Fibroblast of the aortic adventitia (primary cell): Measurements from ENCODE around the gene WBP2NL. TPM values are rescaled to one million over a fixed set of nuclear protein-coding genes. Genes with fewer than 3 reads are reported as not detected.

Experiments
- DNase-seq: peaks from one replicate; pipeline ENCODE4 v3.0.0-alpha.2; 2010; ENCODE audit warnings: low read depth
- H3K4me3 ChIP-seq: 2 replicates; pipeline ENCODE4 v1.5.1; 2011; ENCODE audit warnings: low read depth, mild to moderate bottlenecking, control low read depth, low read length, moderate library complexity
- total RNA-seq: library from RNA; depleted of rRNA; stranded (reverse); fragments of >200 nt; gene quantifications from 2 replicates; pipeline ENCODE4 v1.2.3, GENCODE V29; 2012; ENCODE audit warnings: low replicate concordance
- TF ChIP-seq, protein P1 (sequence below): IDR thresholded peaks from 2 replicates; pipeline ENCODE4 v1.5.1; 2011; ENCODE audit warnings: mild to moderate bottlenecking, low read length, control low read depth, inconsistent platforms; ENCODE audit not compliant: insufficient read depth

The WBP2NL gene
- total RNA-seq, 1 donor, result 0.18 TPM

DNA sequence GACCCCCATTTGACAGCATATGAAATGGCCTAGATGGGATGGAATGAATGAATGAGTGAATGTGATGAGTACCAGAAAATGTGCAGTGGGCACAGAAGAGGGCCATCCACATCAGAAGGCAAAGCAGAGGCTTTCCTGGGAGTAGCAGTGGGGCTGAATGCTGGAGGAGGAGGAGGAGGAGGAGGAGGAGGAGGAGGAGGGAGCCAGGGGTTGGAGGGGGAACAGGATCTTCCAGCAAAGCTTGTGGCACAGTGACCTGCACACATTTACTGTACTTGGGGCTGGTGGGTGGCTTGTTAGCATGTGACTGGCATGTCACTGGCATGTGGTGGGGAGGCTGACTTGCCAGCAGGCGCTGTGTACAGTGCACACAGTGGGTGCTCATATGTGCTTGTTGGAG lies 19.9 kb upstream of the WBP2NL start:
- no peak for DNase-seq
- TF ChIP-seq, protein P1, sequence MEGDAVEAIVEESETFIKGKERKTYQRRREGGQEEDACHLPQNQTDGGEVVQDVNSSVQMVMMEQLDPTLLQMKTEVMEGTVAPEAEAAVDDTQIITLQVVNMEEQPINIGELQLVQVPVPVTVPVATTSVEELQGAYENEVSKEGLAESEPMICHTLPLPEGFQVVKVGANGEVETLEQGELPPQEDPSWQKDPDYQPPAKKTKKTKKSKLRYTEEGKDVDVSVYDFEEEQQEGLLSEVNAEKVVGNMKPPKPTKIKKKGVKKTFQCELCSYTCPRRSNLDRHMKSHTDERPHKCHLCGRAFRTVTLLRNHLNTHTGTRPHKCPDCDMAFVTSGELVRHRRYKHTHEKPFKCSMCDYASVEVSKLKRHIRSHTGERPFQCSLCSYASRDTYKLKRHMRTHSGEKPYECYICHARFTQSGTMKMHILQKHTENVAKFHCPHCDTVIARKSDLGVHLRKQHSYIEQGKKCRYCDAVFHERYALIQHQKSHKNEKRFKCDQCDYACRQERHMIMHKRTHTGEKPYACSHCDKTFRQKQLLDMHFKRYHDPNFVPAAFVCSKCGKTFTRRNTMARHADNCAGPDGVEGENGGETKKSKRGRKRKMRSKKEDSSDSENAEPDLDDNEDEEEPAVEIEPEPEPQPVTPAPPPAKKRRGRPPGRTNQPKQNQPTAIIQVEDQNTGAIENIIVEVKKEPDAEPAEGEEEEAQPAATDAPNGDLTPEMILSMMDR, result no peak
- H3K4me3 ChIP-seq, result no peak overlapping the region

DNA sequence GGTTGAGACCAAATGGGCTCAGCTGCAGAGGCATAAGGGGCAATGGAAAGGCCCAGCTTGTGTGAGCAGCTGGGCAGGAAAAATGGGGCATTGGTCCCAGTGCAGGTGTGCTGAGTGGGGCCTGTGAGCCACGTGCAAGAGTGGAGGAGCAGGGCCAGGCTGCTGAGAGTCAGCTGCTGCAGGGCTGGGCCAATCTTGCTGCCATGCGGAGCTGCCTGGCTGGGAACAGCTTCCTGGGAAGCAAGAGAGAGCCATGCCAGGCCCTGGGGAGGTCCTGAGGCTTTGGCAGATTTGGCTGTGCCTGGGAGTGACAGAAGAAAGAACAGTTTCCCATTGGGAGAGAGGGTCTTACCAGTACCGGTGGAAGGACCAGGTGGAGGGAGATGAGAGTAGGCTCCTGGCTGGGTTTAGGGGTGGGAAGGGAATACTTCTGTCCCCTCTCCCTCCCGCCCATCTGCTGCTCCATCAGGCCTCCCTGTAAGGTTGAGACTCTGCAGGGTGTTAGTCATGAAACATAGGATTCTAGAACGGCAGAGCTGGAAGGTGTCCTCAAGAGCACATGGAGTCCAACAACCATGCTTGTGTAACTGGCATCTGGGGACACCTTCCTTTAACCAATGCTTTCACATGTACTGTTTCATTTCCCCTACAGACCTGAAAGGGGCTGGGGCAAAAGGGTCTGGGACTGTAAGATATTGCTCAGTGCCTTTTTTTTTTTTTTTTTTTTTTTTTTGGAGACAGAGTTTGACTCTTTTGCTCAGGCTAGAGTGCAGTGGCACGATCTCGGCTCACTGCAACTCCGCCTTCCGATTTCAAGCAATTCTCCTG lies 19.0 kb upstream of the WBP2NL start:
- no peak for DNase-seq
- TF ChIP-seq, protein P1, result no peak

DNA sequence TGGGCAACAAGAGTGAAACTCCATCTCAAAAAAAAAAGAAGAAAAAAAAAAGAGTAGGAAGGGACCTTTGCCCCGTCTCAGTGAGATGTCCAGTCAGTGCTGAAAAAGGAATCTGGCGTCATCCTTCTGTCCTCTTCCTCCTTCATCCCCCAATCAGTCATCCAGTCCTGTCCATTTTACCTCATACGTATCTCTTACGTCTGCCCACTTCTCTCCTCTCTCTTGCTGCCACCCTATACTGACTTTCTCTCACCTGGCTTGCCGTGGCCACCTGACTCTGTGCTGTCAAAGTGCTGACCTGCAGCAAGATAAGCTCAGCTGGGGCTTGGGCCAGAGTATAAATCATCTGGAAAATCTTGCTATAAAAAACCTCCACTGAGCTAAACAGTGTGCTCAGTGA lies 15.7 kb upstream of the WBP2NL start:
- DNase-seq, result no peak
- H3K4me3 ChIP-seq, result no peak overlapping the region
- TF ChIP-seq, protein P1, result no peak

More for the DNA sequence above, 19.0 kb upstream of the WBP2NL start:
- H3K4me3 ChIP-seq, result no peak overlapping the region

DNA sequence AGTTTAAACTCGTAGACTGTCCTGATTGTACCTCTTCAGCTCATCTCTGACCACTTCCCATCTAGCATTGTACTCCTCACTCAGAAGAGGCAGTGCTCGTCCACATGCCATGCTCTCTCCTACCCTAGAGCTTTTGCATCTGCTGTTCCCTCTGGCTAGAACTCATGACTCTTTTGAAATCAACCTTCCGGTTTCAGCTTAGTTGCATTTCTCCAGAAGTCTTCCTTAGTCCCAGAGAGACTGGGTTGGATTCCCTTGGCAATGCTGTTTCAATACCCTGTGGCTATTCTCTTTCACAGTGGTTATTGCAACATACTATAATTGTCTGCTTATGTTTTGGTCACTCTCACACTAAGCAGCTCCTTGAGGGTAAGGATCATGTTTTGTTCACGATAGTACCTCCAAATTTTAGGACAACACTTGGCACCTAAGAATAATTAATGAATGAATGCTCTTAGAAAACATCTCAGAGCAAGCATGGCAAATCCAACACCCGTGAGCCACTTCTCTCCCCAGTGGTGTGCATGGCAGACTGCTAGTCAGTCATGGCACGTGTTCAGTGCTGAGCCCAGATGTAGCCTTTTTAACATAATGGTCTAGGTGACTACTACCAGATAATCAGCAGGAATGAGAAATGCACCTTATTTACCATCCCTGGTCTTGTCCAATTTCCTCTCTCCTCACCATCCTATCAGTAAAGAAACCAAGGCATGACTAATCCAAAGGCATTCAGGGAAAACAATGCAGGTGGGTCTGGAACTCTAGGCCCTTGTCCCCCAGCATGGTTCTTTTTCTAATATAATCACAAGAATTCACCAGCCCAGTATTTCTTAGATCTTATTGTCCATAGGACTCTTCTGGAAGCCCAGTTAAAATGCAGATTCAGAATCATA lies 14.8 kb upstream of the WBP2NL start:
- peak; percentile 70 for DNase-seq
- H3K4me3 ChIP-seq, result no peak overlapping the region
- TF ChIP-seq, protein P1, result no peak

GRCh38 chr22:41987276-41987675 lies 11.3 kb upstream of the WBP2NL start:
- DNase-seq, result no peak
- H3K4me3 ChIP-seq, result no peak overlapping the region
- TF ChIP-seq, protein P1, result no peak

DNA sequence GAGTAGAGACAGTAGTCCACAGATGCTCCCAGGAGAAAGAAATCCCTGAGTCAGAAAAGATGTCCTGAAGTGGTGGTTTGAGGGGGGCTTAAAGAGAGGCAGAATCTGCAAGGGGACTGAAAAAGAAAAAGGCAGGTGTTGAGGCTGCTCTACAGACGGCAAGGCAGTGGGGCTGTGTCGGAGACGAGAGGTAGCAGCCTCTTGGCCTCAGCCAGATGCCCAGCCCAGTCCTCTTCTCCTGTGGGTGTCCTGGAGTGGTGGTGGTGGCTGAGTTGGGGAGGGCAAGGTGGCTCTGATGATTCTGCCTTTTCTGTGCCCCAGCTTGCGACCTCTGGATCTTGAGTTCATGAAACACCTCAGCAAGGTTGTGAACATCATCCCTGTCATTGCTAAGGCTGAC lies 9.3 kb upstream of the WBP2NL start:
- DNase-seq, result no peak
- H3K4me3 ChIP-seq, result no peak overlapping the region
- TF ChIP-seq, protein P1, result no peak
